Measurements from ENCODE around the gene B4GALT3.
A peak's percentile ranks its signal among the peaks of the same experiment; 100 is the strongest.

Gene B4GALT3

GRCh38 chr1:161162806-161163205 is 14.5 kb downstream of the B4GALT3 start:
- no peak for ATAC-seq
- DNase-seq, result no peak

- DNase-seq (no peak), ATAC-seq (no peak)
These were observed 15.3 kb downstream of the B4GALT3 start for GRCh38 chr1:161162052-161162451.

GRCh38 chr1:161161652-161162051 is 15.7 kb downstream of the B4GALT3 start:
- DNase-seq (no peak), ATAC-seq (no peak)

- ATAC-seq, result no peak
These were observed 16.6 kb downstream of the B4GALT3 start for GRCh38 chr1:161160671-161161145.

GRCh38 chr1:161159913-161160243 is 17.4 kb downstream of the B4GALT3 start:
- DNase-seq, result no peak
- ATAC-seq, result no peak

More at GRCh38 chr1:161160671-161161145, 16.6 kb downstream of the B4GALT3 start:
- no peak for DNase-seq

- DNase-seq, result peak; percentile 95
- peak; percentile 88 for ATAC-seq
These were observed 18.0 kb downstream of the B4GALT3 start, which contains the start of gene USP21 for GRCh38 chr1:161159087-161159912. Gene USP21, plus strand, starts transcription at chr1:161159500. Its CDS starts 1,141 bp downstream, at chr1:161160641.

- ATAC-seq (no peak), DNase-seq (no peak)
These were observed 18.8 kb downstream of the B4GALT3 start for GRCh38 chr1:161158316-161159010.

GRCh38 chr1:161157867-161158266 is 19.4 kb downstream of the B4GALT3 start:
- DNase-seq (no peak), ATAC-seq (no peak)

GRCh38 chr1:161153682-161154337 is 23.5 kb downstream of the B4GALT3 start, which contains the start of gene UFC1:
Gene UFC1, plus strand, starts transcription at chr1:161153978. Its CDS starts 20 bp downstream, at chr1:161153998.
- DNase-seq (peak; percentile 79), ATAC-seq (peak; percentile 92)

- ATAC-seq, result no peak
- DNase-seq, result no peak
These were observed 24.1 kb downstream of the B4GALT3 start for GRCh38 chr1:161153176-161153575.

GRCh38 chr1:161145832-161146231 is 31.5 kb downstream of the B4GALT3 start:
- DNase-seq (no peak), ATAC-seq (no peak)

GRCh38 chr1:161140755-161141400 is 36.4 kb downstream of the B4GALT3 start:
- no peak for ATAC-seq
- no peak for DNase-seq

- ATAC-seq, result no peak
- DNase-seq, result peak; percentile 53
These were observed 37.5 kb downstream of the B4GALT3 start for GRCh38 chr1:161139766-161140165.

- DNase-seq (no peak), ATAC-seq (no peak)
These were observed 38.9 kb downstream of the B4GALT3 start for GRCh38 chr1:161138431-161138830.

- DNase-seq (no peak), ATAC-seq (no peak)
These were observed 39.4 kb downstream of the B4GALT3 start for GRCh38 chr1:161137881-161138280.

GRCh38 chr1:161133220-161133740 is 44.0 kb downstream of the B4GALT3 start:
- no peak for ATAC-seq
- no peak for DNase-seq

- ATAC-seq (peak; percentile 97), DNase-seq (peak; percentile 89)
These were observed 44.7 kb downstream of the B4GALT3 start, which contains the start of gene DEDD for GRCh38 chr1:161132410-161133219. Gene DEDD, minus strand, starts transcription at chr1:161132667. Its CDS starts 8,205 bp downstream, at chr1:161124462.

GRCh38 chr1:161131523-161132409 is 45.5 kb downstream of the B4GALT3 start:
- no peak for ATAC-seq
- DNase-seq, result no peak

- ATAC-seq, result no peak
- no peak for DNase-seq
These were observed 47.0 kb downstream of the B4GALT3 start for GRCh38 chr1:161130266-161130665.
